HCT116 (cell line): Measurements from ENCODE around the gene FAM180A. TPM values are rescaled to one million over a fixed set of nuclear protein-coding genes. Genes with fewer than 3 reads are reported as not detected.

Experiments
- ATAC-seq: fragments of 200-7000 bp; cut with Tn5 transposase; 2 replicates; pipeline ENCODE4 v1.9.1; 2020; ENCODE audit warnings: mild to moderate bottlenecking, moderate library complexity
- BruUV-seq: library from RNA; stranded (reverse); fragments of 400-500 nt; replicated peaks from 2 replicates; lab custom pipeline; 2021; lab: Mats Ljungman, UMichigan
- CTCF ChIA-PET: fragments of 300-600 bp; sonication (Branson Sonifier 250); formaldehyde crosslinking; loops from one replicate; lab custom pipeline; 2021; ENCODE audit warnings: antibody characterized with exemption; lab: Charles Lee
- POLR2A ChIA-PET: fragments of 300-600, 350-600 bp; sonication (Branson Sonifier 250); formaldehyde crosslinking; loops from one replicate; lab custom pipeline; 2021; ENCODE audit warnings: antibody characterized with exemption; lab: Charles Lee
- RAD21 ChIA-PET, 2 experiments: fragments of 300-600 bp; sonication (Branson Sonifier 250); formaldehyde crosslinking; loops; one replicate each; lab custom pipeline; 2023; ENCODE audit warnings: low total read pairs in 2 of 2; ENCODE audit not compliant: uncharacterized antibody in 2 of 2, unreplicated experiment in 2 of 2, low non-redundant PET in 1 of 2; lab: Charles Lee
- DNase-seq: peaks from one replicate; pipeline ENCODE4 v3.0.0-alpha.2; 2010; ENCODE audit warnings: low read depth, low spot score
- H2AFZ ChIP-seq: fragments of 200-600 bp; shearing (Covaris generic), sonication (generic); 2 replicates; pipeline ENCODE4 v1.6.1; 2017; ENCODE audit warnings: low read depth, mixed run types, mixed read lengths, antibody characterized with exemption, low read length; ENCODE audit not compliant: poor library complexity, severe bottlenecking
- H3K27ac ChIP-seq: 2 replicates; pipeline ENCODE4 v1.5.1; 2012; ENCODE audit warnings: low read depth, low read length
- H3K27me3 ChIP-seq: fragments of 200-600 bp; sonication (generic); 2 replicates; pipeline ENCODE4 v1.6.1; 2016; ENCODE audit warnings: mixed run types, low read length, mixed read lengths; ENCODE audit not compliant: insufficient read depth
- H3K36me3 ChIP-seq, 2 experiments: fragments of 200-500 bp in 1 of 2; fragments of 200-600 bp in 1 of 2; sonication (Bioruptor generic) in 1 of 2; sonication (generic) in 1 of 2; 2 replicates each; pipeline versions ENCODE4 v1.5.1 to v1.6.1; 2014 to 2016; ENCODE audit warnings: low read length in 2 of 2, inconsistent platforms in 1 of 2, mixed read lengths in 1 of 2, mixed run types in 1 of 2; ENCODE audit not compliant: insufficient read depth in 2 of 2, control insufficient read depth in 1 of 2
- H3K4me1 ChIP-seq, 2 experiments: fragments of 200-600 bp in 1 of 2; sonication (generic) in 1 of 2; 2 replicates each; pipeline versions ENCODE4 v1.5.1 to v1.6.1; 2012 to 2017; ENCODE audit warnings: low read length in 2 of 2, inconsistent platforms in 1 of 2, mild to moderate bottlenecking in 1 of 2, mixed read lengths in 1 of 2, mixed run types in 1 of 2, moderate library complexity in 1 of 2; ENCODE audit not compliant: insufficient read depth in 2 of 2, control insufficient read depth in 1 of 2
- H3K4me2 ChIP-seq: fragments of 200-600 bp; sonication (generic); 2 replicates; pipeline ENCODE4 v1.6.1; 2017; ENCODE audit warnings: mixed run types, low read length, mixed read lengths
- H3K4me3 ChIP-seq, 2 experiments: fragments of 200-600 bp in 1 of 2; sonication (generic) in 1 of 2; replicated peaks in 1 of 2; 2 replicates each; pipeline ENCODE4 v1.5.1; 2011 to 2016; ENCODE audit warnings: low read length in 2 of 2, control low read depth in 1 of 2, low read depth in 1 of 2, mild to moderate bottlenecking in 1 of 2, mixed read lengths in 1 of 2, mixed run types in 1 of 2
- H3K79me2 ChIP-seq: fragments of 200-600 bp; sonication (generic); 2 replicates; pipeline ENCODE4 v1.6.1; 2017; ENCODE audit warnings: mild to moderate bottlenecking, mixed run types, low read length, moderate library complexity, mixed read lengths; ENCODE audit not compliant: insufficient read depth
- H3K9ac ChIP-seq: fragments of 200-600 bp; sonication (generic); 2 replicates; pipeline ENCODE4 v1.6.1; 2016; ENCODE audit warnings: low read length, mixed read lengths
- H3K9me2 ChIP-seq: fragments of 200-600 bp; sonication (generic), shearing (Covaris generic); 2 replicates; pipeline ENCODE4 v1.6.1; 2017; ENCODE audit warnings: mixed run types, mild to moderate bottlenecking, moderate library complexity; ENCODE audit not compliant: insufficient read depth
- H3K9me3 ChIP-seq, 2 experiments: fragments of 200-500 bp in 1 of 2; fragments of 200-600 bp in 1 of 2; sonication (Bioruptor generic) in 1 of 2; sonication (generic) in 1 of 2; 2 replicates each; pipeline ENCODE4 v1.6.1; 2014 to 2017; ENCODE audit warnings: low read length in 2 of 2, mixed read lengths in 2 of 2, inconsistent platforms in 1 of 2, low read depth in 1 of 2, mild to moderate bottlenecking in 1 of 2, mixed run types in 1 of 2, moderate library complexity in 1 of 2; ENCODE audit not compliant: control insufficient read depth in 1 of 2, insufficient read depth in 1 of 2
- H4K20me1 ChIP-seq: fragments of 200-600 bp; sonication (generic), shearing (Covaris generic); 2 replicates; pipeline ENCODE4 v1.6.1; 2017; ENCODE audit warnings: mixed run types, mild to moderate bottlenecking, moderate library complexity; ENCODE audit not compliant: insufficient read depth
- CTCF ChIP-seq, 3 experiments: fragments of 200-600 bp in 1 of 3; sonication (generic) in 1 of 3; IDR thresholded peaks in 2 of 3; conservative IDR thresholded peaks in 1 of 3; 2 replicates each; pipeline ENCODE4 v1.5.1; 2012 to 2017; ENCODE audit warnings: low read depth in 2 of 3, low read length in 2 of 3, antibody characterized with exemption in 1 of 3, borderline replicate concordance in 1 of 3, control low read depth in 1 of 3, mild to moderate bottlenecking in 1 of 3, mixed read lengths in 1 of 3, mixed run types in 1 of 3, moderate library complexity in 1 of 3; ENCODE audit not compliant: insufficient read depth in 1 of 3
- EGR1 ChIP-seq: IDR thresholded peaks from 2 replicates; pipeline ENCODE4 v1.6.1; 2012; ENCODE audit warnings: low read depth
- SRF ChIP-seq: IDR thresholded peaks from 2 replicates; pipeline ENCODE4 v1.6.1; 2012; ENCODE audit warnings: low read depth
- YY1 ChIP-seq: IDR thresholded peaks from 2 replicates; pipeline ENCODE4 v1.6.1; 2011; ENCODE audit warnings: low read length, low read depth, moderate library complexity, mild to moderate bottlenecking; ENCODE audit not compliant: insufficient replicate concordance; ENCODE audit errors: extremely low read depth
- intact Hi-C: fragments of 100-400 bp; cut with micrococcal nuclease; formaldehyde crosslinking; loops from 2 replicates; pipeline ENCODE4 v1.10.0; 2022
- total RNA-seq: library from RNA; stranded (reverse); gene quantifications from one replicate; pipeline ENCODE4 v1.2.1, GENCODE V29; 2021; ENCODE audit not compliant: unreplicated experiment

FAM180A gene
- total RNA-seq, 1 experiment from 2014 or later: 0.59 TPM

- Histone ChIP-seq H3K9me2 (no peaks in the 10 kb centered on the region), H3K27me3 (no peaks in the 10 kb centered on the region), H3K4me1 (peaks cover 21 to 35% of the 10 kb centered on the region in 2 experiments), H3K9me3 (no peaks in the 10 kb centered on the region), H3K79me2 (no peaks in the 10 kb centered on the region), H3K27ac (no peak overlapping the region), H3K4me2 (no peak overlapping the region), H3K4me3 (no peak overlapping the region), H4K20me1 (no peaks in the 10 kb centered on the region), H3K36me3 (no peaks in the 10 kb centered on the region), H2AFZ (no peak overlapping the region), H3K9ac (no peak overlapping the region)
- ChIA-PET RAD21 (no interaction called here), POLR2A (no interaction called here), CTCF (interaction anchor here (1.1 to 1.4 kb wide), 4 partner anchors 14 to 40 kb away, joined by 3 to 8 read pairs (median 4); partner anchors contain the start of gene SLC13A4)
- DNase-seq: no peak
- no peak for ATAC-seq
- BruUV-seq: no TSS peak
- TF ChIP-seq YY1 (no peak), EGR1 (no peak)
- intact Hi-C loops: no loop called here
Observed at GRCh38 chr7:135711139-135711469, 37.5 kb downstream of the FAM180A start.

GRCh38 chr7:135710417-135711138, 38.0 kb downstream of the FAM180A start:
- Histone ChIP-seq H3K36me3 (no peaks in the 10 kb centered on the region), H3K4me2 (peak overlapping the region; percentile 31; the same call in 1 of the 2 replicates), H3K27ac (no peak overlapping the region), H3K9me3 (no peaks in the 10 kb centered on the region), H3K79me2 (no peaks in the 10 kb centered on the region), H3K4me3 (no peak overlapping the region)
- intact Hi-C loops: no loop called here
- no TSS peak for BruUV-seq
- TF ChIP-seq CTCF (IDR thresholded peaks at IDR 0.05 in 2 of 3, conservative IDR thresholded peaks at IDR 0.05 in 1 of 3; ENCODE audit: borderline replicate concordance in 1 of 3, insufficient read depth in 1 of 3, low read depth in 2 of 3, low read length in 2 of 3): peak in 2 of 3 experiments; percentile 49 to 61; a peak in 4 of 6 replicates
- no peak for TF ChIP-seq SRF
- TF ChIP-seq, all 23 proteins: peak for 1
- ATAC-seq (peak; percentile 47), DNase-seq (no peak)
- Histone ChIP-seq H2AFZ (peak overlapping the region; percentile 16), H3K27me3 (no peaks in the 10 kb centered on the region), H3K4me1 (peaks cover 17 to 29% of the 10 kb centered on the region in 2 experiments), H4K20me1 (no peaks in the 10 kb centered on the region), H3K9ac (no peak overlapping the region), H3K9me2 (no peaks in the 10 kb centered on the region)
- RAD21 ChIA-PET: interaction anchor here in 1 of 2 experiments (0.6 kb wide), 1 partner anchor 338 kb away, joined by 3 read pairs; no protein-coding TSS in a partner anchor
- POLR2A ChIA-PET: no interaction called here
- CTCF ChIA-PET: interaction anchor here (0.6 to 1.4 kb wide), 4 partner anchors 16 to 1946 kb away, joined by 4 to 5 read pairs (median 4); partner anchors contain the start of gene SLC13A4
